ENCODE data around the gene SIPA1L3.

GRCh38 chr19:38060331-38060730 is 153.3 kb downstream of the SIPA1L3 start:
- no peak for TF ChIP-seq POLR2A (IDR thresholded peaks at IDR 0.05)
- TF ChIP-seq CTCF (IDR thresholded peaks at IDR 0.05), result no peak
